ENCODE data around the gene PARPBP.
"Not testable (repeated sequence)": the region's sequence is repeated elsewhere in the genome, so short reads cannot be mapped to it uniquely, and the experiment has no call there.

The PARPBP gene

DNA sequence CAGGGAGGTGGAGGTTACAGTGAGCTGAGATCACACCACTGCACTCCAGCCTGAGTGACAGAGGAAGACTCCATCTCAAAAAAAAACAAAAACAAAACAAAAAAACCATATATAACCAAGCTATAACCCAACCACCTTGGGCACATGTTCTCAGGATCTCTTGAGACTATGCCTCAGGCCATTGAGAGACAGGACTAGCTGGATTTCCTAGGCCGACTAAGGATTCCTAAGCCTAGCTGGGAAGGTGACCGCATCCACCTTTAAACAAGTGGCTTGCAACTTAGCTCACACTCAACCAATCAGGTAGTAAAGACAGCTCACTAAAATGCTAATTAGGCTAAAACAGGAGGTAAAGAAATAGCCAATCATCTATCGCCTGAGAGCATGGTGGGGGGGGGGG is 35.2 kb downstream of the PARPBP start:
- DNase-seq, result not testable (repeated sequence)

- no peak for DNase-seq
Measured at GRCh38 chr12:102163383-102163782, 43.4 kb downstream of the PARPBP start.

DNA sequence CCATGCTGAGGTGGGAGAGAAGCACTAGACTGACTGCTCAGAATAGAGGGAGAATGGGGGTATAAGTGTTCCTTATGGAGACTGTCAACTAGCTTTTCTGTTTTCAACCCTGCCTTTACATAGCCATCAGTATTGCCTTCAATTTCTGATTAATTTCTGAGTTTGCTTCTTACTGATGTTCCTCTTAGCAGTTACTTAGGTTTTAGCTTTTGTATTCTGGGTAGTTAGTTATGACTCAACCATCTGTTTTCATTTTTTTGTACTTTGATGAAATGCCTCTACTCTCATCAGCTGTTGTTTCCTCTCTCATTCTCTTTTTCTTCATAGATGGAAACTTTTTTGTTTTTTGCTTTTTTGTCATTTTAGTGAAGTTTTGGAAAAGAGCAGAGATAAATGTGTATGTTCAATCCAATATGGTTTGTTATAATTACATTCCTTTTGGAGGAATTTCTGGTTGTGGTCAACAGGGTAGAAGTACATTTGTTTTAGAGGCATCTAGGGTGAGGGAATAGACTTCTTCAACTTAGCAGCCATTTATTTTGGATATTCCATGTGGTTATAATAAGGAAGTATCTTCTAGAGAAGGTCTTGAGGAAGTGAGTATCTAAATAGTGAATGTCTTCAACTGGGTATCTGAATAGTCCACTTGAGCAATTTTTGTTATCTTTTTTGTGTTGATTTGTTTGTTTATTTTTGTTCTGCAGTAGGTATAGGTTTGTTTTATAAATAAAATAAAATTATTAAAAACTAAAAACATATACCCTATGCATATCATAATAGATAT is 48.0 kb downstream of the PARPBP start:
- DNase-seq, result no peak

GRCh38 chr12:102169922-102170621 is 50.1 kb downstream of the PARPBP start:
- DNase-seq, result no peak

DNA sequence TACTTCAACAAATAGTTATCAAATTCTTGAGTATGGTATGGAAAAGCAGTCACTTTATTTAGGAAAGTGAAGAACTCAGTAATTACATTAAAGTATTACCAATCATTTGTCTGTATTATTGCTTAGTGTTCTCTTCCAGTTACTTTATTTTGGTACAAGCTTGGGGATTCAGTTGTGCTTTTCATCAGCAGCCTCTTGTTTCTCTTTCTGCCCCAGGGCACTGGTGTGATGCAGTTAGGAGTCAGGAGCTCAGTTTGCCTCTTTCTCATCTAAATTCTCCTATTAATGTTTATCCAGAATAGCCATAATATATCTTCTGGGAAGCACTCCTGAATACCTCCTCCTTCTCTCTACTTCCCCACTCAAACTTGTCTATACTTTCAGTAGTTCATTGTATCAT is 52.0 kb downstream of the PARPBP start:
- DNase-seq, result no peak

DNA sequence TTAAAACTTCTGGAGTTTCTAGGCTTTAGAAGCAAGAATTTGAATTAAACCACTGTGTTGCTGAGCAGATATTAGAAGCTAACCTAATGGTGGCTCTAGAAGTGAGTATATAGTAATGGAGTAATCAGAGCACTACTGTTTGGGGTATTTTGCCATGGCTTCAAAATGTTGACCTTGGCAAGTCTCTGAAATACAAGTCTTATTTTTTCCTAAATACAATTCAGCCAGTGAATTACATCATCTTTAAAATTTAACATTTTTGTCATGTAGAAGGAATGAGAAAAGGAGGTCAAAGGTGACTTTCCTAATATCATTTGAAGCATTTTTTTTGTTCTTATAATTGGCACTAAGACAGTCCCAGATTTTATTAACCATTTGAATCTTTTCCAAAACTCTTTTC is 52.5 kb downstream of the PARPBP start:
- no peak for DNase-seq

DNA sequence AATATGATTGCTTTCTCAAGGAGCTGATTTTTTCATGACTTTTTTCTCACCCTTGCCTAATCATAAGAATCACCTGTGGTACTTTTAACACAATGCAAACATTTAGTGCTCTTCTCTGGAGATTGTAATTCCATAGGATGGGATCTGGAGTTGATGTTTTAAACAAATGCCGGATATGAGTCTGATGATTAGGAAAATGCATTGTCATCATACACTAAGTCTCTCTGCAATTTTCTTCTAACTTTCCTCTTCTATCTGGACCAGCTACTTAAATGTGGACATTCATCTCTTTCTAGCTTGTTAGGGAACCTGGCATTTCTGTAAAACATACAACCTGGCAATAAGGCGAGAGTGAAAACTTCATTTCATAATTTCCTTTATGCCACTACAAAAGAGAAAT is 54.1 kb downstream of the PARPBP start:
- DNase-seq, result no peak

GRCh38 chr12:102174761-102175160 is 54.8 kb downstream of the PARPBP start:
- DNase-seq, result no peak

DNA sequence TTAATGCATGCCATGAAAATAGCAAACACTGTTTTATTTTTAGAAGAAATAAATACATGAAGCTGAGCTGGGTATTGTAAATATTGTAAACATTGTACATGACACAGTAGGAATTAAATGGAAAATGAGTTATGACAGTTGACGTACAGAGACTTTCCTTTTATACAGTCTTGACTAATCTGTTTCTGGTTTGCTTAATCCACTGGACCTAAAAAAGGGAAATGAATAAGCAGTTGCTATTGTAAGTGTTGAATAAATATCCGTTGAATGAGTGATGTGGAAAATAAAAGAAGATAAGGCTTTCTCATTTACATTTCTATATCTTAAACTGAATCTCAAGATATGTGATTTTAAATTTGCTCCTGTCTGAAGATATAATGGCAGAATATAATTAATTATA is 62.7 kb downstream of the PARPBP start:
- no peak for DNase-seq

GRCh38 chr12:102195826-102196225 is 75.8 kb downstream of the PARPBP start:
- no peak for DNase-seq

DNA sequence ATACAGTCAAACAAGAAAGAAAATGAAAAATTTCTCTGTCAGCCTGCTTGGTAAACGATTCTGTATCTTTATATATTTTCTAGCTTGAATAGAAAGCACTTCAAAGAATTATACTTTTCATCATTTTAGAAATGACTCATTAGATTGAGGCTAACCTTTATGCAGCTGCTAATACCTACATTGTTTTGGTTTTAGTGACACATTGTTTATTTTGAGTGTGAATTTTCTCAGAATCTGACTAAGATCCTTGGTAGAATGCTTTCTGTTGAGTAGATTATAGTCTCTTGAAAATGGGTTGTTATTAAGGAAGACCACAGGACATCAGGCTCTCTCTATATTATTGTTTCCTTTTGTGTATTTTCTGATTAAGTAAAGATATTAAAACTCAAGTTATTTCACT is 77.8 kb downstream of the PARPBP start, which contains the start of gene PMCH:
Gene PMCH, minus strand, starts transcription at position 45 of the 400 bp plus-strand sequence. CDS start 63 bp downstream, outside the sequence.
- no peak for DNase-seq

DNA sequence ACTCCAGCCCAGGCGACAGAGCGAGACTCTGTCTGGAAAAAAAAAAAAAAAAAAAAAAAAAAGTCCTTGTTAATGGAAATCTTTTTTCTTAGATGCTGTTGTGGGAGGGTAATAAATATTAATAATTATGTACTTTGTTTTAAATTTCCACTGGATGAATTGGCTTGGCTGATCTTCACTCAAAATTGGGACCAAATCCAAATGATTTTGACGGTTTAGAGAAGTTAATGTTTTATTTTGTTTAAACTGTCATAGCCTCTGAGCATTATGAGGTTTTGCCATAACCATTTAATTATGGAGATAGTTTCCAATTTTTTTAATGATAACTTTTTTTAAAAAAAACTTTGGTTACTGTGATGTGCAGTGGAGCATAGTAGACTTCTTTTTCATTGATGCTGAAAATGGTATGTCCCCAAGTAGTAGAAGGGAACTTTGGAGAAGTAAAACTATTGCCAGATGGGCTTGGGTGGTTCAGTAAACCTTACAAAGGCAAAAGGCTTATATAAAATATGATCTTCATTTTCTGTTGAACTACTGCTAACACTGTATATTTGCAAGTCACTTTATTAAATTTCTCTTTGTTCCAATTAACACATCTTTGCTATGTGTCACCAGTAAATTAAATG is 81.6 kb downstream of the PARPBP start:
- no peak for DNase-seq

GRCh38 chr12:102202556-102202955 is 82.6 kb downstream of the PARPBP start:
- DNase-seq, result no peak

GRCh38 chr12:102204025-102204424 is 84.0 kb downstream of the PARPBP start:
- no peak for DNase-seq

GRCh38 chr12:102215992-102216691 is 96.2 kb downstream of the PARPBP start:
- DNase-seq, result no peak

- DNase-seq, result no peak
Measured at GRCh38 chr12:102220736-102221135, 100.8 kb downstream of the PARPBP start.

GRCh38 chr12:102227954-102228353 is 108.0 kb downstream of the PARPBP start:
- no peak for DNase-seq

DNA sequence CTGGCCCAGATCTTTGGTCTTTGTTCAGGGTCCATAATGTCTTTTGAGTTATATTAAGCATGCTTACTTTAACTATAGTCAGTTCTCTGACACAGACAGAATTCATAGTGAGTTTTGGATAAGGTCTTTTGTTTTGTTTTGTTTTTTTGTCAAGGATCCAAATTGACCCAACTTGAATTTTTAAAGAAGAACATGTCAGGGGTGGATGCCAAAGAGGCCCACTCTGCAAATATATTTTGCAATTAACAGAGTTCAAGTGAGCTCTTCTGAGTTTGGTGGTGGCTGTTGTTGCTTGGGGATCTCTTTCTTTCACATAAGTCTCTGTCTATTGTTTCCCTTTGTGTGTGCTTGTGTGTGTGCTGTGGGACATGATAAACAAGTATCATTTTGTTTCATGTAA is 112.1 kb downstream of the PARPBP start:
- no peak for DNase-seq

GRCh38 chr12:102232446-102232845 is 112.5 kb downstream of the PARPBP start:
- no peak for DNase-seq

- DNase-seq, result no peak
Measured at GRCh38 chr12:102234599-102234998, 114.6 kb downstream of the PARPBP start.

GRCh38 chr12:102240859-102241258 is 120.9 kb downstream of the PARPBP start:
- not testable (repeated sequence) for DNase-seq
